ENCODE results near the gene RASSF7.
"Not testable (repeated sequence)": the region's sequence is repeated elsewhere in the genome, so short reads cannot be mapped to it uniquely, and the experiment has no call there.

The RASSF7 gene, protein sequence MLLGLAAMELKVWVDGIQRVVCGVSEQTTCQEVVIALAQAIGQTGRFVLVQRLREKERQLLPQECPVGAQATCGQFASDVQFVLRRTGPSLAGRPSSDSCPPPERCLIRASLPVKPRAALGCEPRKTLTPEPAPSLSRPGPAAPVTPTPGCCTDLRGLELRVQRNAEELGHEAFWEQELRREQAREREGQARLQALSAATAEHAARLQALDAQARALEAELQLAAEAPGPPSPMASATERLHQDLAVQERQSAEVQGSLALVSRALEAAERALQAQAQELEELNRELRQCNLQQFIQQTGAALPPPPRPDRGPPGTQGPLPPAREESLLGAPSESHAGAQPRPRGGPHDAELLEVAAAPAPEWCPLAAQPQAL

DNA sequence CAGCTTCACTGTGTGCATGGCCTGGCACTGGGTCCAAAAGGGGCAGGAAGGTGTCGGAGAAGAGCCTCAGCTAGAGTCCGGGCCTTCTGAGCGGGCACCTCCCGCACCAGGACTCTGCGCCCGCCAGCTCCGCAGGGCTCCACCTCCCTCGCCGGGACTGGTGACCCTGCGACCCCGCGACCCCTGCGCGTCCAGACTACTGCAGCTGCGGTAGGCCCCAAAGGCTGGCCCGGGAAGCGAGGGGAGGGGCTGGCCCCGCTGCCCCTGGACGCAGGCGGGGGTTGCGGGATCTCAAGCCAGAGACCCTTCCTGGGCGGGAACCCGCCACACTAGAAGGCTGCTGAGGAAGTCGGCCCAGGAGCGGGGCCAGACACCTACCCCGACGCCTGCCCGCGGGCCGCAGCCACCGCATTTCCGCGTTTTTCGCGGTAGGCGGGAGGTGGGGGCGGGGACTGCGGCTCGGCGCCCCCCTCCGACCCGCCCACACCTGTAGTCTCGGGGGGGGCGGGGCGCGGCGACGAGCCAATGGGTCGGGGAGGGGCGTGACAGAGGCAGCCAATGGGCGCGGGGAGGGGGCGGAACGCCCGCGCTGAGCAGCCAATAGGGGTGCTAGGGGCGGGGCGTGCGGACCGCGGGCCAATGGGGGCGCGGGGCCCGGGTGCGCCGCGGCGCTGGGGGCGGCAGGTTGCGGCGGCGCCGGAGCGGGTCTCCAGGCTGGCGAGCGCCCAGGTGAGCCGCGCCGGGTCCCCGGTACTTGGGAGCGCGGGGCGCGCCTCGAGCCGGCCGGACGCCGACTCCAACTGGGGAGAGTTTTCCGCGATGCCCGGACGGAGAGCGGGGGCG, at the start of gene RASSF7, which contains the start of gene LMNTD2:
TSS of gene RASSF7 (plus strand) at position 666 of the 843 bp plus-strand sequence. CDS start 799 bp downstream, outside the sequence.
TSS of gene LMNTD2 (minus strand) at position 434 of the 843 bp plus-strand sequence. CDS start at position 412, 22 bp downstream.
- peak; percentile 87 for DNase-seq

DNA sequence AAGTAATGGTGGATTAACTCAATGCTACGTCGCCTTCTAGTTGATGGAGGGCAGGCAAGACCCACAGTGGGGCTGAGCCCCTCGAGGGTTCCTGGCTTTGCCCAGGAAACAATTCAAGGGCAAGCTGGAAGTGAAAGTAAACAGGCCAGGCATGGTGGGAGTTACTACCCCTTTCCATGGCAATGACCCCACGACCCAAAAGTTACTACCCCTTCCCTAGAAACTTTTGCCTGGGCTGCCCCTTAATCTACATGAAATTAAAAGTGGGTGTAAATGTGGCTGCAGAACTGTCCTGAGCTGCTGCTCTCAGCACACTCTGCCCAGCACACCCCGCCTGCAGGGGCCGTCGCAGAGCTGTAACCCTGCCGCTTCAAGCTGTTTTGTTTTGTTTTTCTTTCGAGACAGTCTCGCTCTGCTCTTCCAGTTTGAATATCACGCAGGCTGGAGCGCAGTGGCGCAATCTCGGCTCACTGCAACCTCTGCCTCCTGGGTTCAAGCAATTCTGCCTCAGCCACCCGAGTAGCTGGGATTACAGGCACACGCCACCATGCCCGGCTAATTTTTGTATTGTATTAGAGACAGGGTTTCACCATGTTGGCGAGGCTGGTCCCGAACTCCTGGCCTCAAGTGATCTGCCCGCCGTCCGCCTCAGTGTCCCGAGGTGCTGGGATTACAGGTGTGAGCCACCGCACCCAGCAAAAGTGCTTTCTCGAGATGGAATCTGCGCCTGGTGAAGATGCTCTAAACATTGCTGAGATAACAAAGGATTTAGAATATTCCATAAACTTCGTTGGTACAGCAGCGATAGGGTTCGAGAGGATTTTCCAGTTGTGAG, 47.8 kb upstream of the RASSF7 start:
- DNase-seq = no peak

DNA sequence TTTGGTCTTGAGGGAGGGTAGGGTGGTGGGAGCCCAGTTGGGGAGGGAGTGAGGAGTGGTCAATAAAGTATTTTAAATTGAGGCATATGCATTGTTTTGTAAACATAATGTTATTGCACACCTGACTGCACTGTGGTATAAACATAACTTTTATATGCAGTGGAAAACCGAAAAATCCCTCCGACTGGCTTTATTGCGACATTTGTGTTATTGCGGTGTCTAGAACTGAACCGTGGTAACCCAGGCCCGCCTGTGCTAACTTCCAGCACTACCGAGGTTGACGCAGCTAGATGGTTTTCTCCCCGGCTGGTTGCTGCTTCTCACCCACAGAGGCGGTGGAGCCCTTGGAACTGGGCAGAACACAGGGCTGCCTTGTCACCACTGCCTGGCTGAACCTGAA, 46.2 kb upstream of the RASSF7 start:
- DNase-seq = no peak

DNA sequence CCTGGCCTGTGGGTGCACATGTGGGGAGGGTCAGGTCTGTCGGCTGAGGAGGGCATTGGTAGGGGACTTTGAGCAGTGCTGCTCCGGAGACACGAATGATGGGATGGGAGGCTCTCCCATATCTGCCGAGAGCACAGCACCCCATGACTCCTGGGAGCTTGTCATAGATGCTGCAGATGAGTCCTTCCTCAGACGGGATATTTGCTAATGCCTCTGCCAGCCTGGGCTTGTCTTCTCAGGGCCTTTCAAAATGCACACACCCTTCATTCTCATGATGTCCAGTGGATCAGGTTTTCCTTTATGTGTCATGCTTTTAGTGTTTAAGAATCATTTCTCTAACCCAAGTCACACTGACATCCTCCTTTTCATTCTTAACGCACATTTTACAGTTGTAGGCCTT, 45.6 kb upstream of the RASSF7 start:
- DNase-seq = no peak

DNA sequence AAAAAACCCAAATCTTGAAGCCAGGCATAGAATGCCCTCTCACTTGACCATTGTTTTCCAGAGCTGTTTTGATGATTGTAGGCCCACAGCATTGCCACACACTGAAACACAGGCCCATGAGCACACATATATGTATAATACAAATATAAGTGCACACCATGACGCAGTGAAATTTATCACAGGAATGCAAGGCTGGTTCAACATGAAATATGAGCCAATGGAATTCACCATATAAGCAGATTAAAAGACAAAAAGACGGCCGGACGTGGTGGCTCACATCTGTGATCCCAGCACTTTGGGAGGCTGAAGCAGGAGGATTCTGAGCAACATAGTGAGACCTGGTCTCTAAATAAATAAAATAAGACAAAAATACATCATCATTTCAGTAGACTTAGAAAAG, 44.4 kb upstream of the RASSF7 start:
- no peak for DNase-seq

DNA sequence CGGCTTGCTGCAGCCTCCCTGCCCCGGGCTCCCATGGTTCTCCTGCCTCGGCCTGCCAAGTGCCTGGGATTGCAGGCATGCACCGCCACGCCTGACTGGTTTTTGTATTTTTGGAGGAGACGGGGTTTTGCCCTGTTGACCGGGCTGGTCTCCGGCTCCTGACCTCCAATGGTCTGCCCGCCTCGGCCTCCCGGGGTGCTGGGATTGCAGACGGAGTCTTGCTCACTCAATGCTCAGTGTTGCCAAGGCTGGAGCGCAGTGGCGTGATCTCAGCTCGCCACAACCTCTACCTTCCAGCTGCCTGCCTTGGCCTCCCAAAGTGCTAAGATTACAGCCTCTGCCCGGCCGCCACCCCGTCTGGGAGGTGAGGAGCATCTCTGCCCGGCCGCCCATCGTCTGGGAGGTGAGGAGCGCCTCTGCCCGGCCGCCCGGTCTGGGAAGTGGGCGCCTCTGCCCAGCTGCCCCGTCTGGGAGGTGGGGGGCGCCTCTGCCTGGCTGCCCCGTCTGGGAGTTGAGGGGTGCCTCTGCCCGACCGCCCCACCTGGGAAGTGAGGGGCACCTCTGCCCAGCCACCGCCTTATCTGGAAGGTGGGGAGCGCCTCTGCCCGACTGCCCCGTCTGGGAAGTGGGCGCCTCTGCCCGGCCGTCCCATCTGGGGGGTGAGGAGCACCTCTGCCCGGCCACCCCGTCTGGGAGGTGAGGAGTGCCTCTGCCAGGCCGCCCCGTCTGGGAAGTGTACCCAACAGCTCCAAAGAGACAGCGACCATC, 43.7 kb upstream of the RASSF7 start:
- not testable (repeated sequence) for DNase-seq

DNA sequence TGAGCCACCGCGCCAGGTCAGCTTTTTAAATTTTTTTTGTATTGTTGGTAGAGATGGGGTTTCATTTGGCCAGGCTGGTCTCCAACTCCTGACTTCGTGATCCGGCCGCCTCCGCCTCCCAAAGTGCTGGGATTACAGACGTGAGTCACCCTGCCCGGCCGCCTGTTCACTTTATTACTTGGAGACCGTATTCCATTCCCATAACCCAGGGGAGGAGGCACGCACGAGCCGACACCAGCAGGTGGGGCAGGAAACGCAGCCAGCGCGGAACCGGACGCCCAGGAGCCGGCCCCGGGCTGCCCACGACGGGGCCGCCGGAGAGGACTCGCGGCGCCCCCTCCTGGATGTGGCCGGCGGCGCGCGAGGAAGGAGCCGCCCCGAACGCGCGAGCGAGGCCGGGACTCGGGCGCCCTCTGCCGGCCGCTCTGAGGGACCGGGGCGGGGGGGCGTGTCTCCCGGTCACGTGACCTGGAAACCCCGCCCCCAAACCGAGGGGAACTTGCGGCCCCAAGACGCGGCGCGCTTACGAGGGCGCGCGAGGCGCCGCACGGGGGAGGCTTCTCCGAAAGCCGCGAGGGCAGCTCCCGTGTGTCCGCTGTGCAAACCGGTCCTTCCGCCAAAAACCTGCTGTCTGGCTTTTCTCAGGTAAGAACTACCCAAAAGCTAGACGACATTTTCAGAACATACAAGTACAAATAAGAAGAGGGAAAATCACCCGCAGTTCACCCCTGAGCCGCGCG, 42.1 kb upstream of the RASSF7 start:
- DNase-seq = no peak

DNA sequence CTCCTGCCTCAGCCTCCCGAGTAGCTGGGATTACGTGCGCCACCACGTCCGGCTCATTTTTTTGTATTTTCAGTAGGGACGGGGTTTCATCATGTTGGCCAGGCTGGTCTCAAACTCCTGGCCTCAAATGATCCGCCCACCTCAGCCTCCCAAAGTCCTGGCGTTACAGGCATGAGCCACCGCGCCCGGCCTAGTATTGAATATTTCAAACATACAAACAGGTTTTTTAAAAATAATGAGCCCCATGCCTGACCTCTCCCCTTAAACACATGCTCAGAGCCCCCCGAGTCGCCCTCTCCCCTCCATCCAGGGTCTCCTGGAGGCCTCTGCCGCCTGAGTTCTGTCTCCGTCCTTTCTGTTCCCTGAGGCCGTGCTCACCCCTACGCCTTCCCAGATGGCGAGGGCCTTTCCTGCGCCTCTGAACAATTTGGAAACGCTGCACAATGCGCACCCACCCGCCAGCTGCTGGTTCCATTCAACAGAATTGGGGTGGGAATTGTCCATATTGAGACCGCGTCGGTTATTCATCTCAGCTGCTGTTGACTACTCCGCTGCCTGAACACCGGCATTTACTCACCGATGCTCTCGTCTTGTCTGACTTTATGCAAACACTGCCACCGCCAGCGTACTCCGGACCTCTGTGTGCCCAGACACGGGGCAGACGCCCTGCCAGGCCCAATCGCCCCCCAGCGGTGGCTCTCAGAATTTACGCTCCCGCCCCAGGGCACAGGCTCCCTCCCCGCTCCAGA, 40.2 kb upstream of the RASSF7 start:
- no peak for DNase-seq

DNA sequence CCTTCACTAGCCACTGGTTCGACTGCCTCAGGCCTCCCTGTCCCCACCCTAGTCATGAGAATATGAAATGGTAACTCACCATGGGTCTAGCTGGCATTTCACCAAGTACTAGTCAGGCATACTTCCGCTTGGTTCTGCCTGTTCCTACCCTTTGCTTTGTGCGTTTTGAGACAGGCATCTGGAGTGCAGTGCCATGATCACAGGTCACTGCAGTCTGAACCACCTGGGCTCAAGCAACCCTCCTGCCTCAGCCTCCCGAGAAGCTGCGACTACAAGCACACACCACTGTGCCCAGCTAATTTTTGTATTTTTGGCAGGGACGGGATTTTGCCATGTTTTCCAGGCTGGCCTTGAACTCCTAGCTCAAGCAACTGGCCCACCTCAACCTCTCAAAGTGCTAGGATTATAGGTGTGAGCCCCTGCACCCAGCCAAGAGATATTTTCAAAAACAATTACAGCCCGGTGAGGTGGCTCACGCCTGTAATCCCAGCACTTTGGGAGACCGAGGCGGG, 39.5 kb upstream of the RASSF7 start:
- no peak for DNase-seq

DNA sequence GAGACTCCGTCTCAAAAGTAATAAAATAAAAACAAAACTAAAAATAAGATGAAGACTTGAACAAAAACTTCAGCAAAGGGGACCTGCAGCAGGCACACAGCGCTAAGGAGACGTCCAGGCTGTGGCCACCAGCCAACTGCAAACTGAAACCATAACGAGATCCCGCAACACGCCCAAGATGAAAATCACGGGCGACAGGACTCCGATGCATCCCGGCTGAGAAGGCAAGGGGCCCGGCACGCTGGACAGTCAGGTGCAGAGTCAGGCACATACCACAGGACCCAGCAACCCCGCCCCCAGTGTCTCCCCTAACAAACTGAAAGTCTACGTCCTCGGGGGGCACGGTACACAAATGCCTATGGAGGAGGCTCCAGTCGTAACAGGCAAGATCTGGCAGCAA, 34.6 kb upstream of the RASSF7 start:
- no peak for DNase-seq

DNA sequence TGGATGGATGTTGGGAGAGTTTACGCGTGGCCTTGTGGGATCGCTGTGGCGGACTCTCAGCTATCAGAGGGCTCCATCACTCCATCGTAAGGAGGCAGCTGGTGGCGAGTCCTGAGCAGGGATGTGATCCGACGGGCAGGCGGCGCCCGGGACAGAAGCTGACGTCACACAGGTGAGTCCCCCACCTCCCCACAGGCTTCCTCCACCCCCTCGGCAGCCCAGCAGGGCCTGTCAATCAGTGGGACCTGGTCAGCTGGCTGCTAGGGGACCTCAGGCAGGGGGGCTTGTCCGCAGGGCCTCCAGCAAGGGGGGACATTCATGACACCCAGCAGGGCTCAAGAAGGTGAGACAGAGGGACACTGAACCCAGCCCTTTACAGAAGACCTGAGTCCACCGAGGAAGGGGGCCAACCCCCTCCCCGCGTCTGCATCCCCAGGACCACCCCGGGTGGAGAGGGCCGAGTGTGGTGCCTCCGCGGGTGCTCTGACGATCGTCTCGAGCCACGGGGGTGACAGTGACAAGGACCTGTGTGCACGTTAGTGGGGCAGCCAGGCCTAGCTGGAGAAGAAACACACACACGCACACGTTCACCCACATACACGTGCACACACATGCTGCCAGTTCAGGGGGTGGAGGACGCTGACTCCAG, 32.5 kb upstream of the RASSF7 start:
- DNase-seq = no peak

DNA sequence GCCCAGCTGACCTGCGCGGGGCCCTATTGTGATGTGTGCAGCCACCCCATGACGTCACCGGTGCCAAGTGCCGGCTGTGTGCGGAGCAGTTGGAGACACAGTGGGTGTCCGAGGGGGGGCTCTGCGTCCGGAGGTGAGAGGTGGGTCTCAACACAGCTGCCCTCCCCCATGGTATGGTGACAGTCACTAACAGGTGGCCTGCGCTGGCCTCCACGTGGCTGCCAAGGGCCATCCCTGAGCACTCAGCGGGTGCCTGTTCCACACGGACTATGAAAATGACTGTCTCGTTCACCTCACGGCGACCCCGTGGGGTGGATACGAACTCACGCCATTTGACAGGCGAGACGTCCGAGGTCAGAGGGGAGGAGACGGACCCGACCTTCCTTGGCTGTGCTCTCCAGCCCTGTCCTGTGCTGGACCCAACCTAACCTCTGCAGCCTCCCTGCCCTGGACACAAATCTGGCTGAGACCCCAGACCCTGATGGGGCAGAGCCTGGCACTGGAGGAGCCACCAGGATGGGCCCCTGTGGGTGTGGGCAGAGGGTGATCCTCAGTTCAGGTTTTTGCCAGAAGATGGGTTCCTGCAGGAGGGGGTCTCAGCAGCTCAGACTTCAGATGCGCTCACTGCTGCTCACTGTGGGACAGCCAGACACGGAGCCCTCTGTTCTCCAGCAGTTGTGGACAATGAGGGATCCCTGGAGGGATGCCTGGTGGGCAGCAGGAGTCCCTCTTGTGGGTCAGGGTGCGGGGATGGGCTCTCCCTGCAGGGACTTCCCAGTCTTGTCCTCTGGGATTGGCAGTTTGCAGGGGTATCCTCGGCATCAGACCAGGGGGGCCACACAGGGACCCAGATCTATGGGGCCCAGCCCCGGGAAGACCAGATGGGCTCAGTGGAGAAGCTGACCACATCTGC, 31.7 kb upstream of the RASSF7 start:
- DNase-seq = no peak

DNA sequence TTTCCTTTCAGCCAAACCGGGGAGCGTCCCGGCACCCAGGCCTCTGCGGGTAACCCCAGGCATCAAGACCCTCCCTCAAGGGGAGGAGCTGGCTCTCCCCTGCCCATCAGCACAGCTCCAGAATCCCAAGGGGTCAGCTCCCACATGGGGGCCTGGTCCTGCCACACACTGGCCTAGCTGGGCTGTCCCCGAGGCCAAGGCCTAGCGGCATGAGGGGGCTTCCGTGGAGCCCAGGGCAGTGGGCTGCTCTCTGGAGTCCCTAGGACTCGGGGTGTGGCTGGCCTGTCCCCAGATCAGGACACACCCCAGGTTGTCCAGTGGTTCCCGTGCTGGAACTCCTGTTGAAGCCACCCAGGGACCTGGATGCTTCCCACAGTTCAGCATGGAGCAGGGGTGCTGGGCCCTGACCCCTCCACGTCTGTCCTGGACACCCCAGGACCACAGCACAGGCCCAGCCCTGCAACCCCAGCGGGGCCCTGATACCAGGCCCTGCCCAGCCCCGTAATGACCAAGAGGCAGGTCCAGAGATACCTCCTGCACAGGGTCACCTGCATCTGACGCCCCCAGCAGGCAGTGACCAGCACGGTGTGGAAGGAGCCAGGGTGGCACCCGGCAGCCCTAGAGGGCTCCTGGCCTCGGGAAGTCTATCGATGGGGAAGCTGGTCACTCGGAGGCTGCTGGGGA, 30.9 kb upstream of the RASSF7 start:
- no peak for DNase-seq

DNA sequence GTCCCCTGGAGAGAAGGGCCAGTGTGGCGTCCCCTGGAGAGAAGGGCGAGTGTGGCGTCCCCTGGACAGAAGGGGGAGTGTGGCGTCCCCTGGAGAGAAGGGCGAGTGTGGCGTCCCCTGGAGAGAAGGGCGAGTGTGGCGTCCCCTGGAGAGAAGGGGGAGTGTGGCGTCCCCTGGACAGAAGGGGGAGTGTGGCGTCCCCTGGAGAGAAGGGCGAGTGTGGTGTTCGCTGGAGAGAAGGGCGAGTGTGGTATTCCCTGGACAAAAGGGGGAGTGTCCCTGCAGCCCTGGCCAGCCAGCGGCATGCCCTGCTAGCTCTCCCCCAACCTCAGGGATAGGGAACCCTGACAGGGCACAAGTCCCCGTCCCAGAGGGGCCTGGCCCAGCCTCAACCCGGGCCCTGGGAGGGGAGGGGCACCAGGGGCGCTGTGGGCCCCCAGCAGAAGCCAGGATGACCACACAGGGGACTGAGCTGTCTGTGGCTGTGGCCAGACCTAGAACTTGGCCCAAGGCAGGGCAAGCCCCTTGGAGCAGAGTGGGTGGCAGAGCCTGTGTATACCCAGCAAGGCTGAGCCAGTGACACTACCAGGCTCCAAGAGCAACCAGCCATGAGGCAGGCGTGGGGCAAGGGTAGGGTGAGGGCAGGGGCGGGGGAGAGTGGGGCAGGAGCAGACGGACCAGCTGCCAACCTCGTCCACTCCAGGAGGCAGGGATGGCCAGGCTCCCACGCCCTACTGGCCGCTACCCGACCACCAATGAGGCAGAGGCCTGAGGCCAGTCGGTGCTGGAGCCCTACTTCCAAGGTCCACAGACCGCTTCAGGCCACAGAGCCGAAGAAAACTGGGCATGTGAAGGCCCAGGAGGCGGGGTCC, 29.6 kb upstream of the RASSF7 start:
- DNase-seq = no peak

DNA sequence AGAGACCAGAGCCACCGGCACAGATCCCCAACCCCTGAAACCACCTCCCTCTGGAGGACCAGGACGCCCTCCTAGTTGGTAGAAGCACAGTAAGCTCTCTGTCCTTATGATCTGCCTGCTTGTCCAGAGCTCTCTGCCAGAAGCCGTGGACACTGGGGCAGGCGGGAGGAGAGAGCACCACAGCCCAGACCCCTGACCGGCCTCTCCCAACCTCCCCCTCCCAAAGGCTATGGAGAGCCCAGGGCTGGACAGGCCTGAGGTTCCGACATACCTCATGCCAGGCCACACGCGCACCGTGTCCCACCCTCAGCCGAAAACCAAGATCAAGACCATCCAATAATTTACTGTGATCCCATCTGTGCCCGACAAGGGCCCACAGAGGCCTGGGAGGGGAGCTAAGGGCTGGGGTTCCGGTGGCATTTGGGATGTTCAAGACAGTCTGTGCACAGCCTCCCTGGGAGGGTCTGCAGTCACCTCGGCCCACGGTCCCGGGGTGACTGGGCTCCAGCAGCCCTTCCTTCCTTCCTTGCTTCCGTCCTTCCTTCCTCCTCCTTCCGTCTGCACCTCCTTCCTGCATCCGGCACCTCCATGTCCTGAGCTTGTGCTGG, 28.7 kb upstream of the RASSF7 start:
- DNase-seq = no peak

DNA sequence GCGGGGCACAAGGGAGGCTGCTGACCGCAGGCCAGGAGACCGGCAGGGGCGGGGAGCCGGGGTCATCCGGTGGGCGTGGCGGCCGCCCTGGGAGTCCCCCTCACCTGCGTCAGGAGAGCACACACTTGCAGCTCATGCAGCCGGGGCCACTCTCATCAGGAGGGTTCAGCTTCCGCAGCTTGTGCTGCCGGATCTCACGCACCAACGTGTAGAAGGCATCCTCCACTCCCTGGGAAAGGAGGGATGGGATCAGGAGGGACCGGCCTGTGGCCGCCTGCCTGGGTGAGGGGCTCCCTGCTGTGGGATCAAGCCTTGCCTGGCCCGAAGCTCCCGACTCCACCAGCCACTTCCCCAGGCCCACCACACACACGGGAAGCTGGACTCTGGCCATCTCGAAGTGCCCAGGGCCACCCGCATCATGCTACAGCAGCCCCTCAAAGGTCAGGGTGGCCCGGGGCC, 28.2 kb upstream of the RASSF7 start:
- DNase-seq = no peak
